WTC11 (cell line): ENCODE measurements around the gene PEX6. TPM values are rescaled to one million over a fixed set of nuclear protein-coding genes. Genes with fewer than 3 reads are reported as not detected.

ENCODE experiments used
- ETV6 ChIP-seq: sonication (generic); formaldehyde crosslinking; IDR thresholded peaks from 2 replicates; pipeline ENCODE4 v1.8.1; 2022; ENCODE audit warnings: mild to moderate bottlenecking, missing genetic modification reagents
- FOXJ3 ChIP-seq: sonication (generic); formaldehyde crosslinking; IDR thresholded peaks from 2 replicates; pipeline ENCODE4 v1.9.0; 2021; ENCODE audit warnings: missing genetic modification reagents, mild to moderate bottlenecking, borderline replicate concordance
- GABPB1 ChIP-seq: sonication (generic); formaldehyde crosslinking; IDR thresholded peaks from 2 replicates; pipeline ENCODE4 v1.8.1; 2023; ENCODE audit warnings: mild to moderate bottlenecking, missing genetic modification reagents
- NFE2L1 ChIP-seq: sonication (generic); formaldehyde crosslinking; IDR thresholded peaks from 2 replicates; pipeline ENCODE4 v1.8.1; 2023; ENCODE audit warnings: missing genetic modification reagents
- RELA ChIP-seq: sonication (generic); formaldehyde crosslinking; IDR thresholded peaks from 2 replicates; pipeline ENCODE4 v1.8.1; 2022; ENCODE audit warnings: missing genetic modification reagents, mild to moderate bottlenecking, borderline replicate concordance
- SMAD4 ChIP-seq: sonication (generic); formaldehyde crosslinking; IDR thresholded peaks from 2 replicates; pipeline ENCODE4 v1.8.0; 2022; ENCODE audit warnings: mild to moderate bottlenecking, missing genetic modification reagents
- SP1 ChIP-seq: sonication (generic); formaldehyde crosslinking; conservative IDR thresholded peaks from 2 replicates; pipeline ENCODE4 v1.8.1; 2022; ENCODE audit warnings: missing genetic modification reagents
- TEAD1 ChIP-seq: sonication (generic); formaldehyde crosslinking; IDR thresholded peaks from 2 replicates; pipeline ENCODE4 v1.8.0; 2022; ENCODE audit warnings: mild to moderate bottlenecking, missing genetic modification reagents
- ZNF121 ChIP-seq: sonication (generic); formaldehyde crosslinking; IDR thresholded peaks from 2 replicates; pipeline ENCODE4 v1.8.0; 2023; ENCODE audit warnings: missing genetic modification reagents
- total RNA-seq: library from RNA; stranded (reverse); gene quantifications from 3 replicates; pipeline ENCODE4 v1.2.3, GENCODE V29; 2021
- TF ChIP-seq, protein P1 (sequence below): fragments of 200-600 bp; IDR thresholded peaks from 2 replicates; pipeline ENCODE4 v1.8.0; 2022; ENCODE audit warnings: antibody characterized with exemption
- TF ChIP-seq, protein P2 (sequence below): sonication (generic); formaldehyde crosslinking; IDR thresholded peaks from 2 replicates; pipeline ENCODE4 v1.8.0; 2023; ENCODE audit warnings: missing genetic modification reagents, mild to moderate bottlenecking, borderline replicate concordance
- TF ChIP-seq, protein P3 (sequence below): sonication (generic); formaldehyde crosslinking; IDR thresholded peaks from 2 replicates; pipeline ENCODE4 v1.8.1; 2022; ENCODE audit warnings: mild to moderate bottlenecking, missing genetic modification reagents, moderate library complexity, borderline replicate concordance
- TF ChIP-seq, protein P4 (sequence below): fragments of 250-450 bp; sonication (Bioruptor Pico); conservative IDR thresholded peaks from 2 replicates; pipeline ENCODE4 v1.9.0; 2021; ENCODE audit warnings: mild to moderate bottlenecking
- TF ChIP-seq, protein P5 (sequence below): sonication (generic); formaldehyde crosslinking; IDR thresholded peaks from 2 replicates; pipeline ENCODE4 v1.8.0; 2022; ENCODE audit warnings: mild to moderate bottlenecking, missing genetic modification reagents
- TF ChIP-seq, protein P6 (sequence below): sonication (generic); formaldehyde crosslinking; conservative IDR thresholded peaks from 2 replicates; pipeline ENCODE4 v1.8.1; 2022; ENCODE audit warnings: mild to moderate bottlenecking, missing genetic modification reagents
- TF ChIP-seq, protein P7 (sequence below): sonication (generic); formaldehyde crosslinking; IDR thresholded peaks from 2 replicates; pipeline ENCODE4 v1.8.0; 2022; ENCODE audit warnings: mild to moderate bottlenecking, missing genetic modification reagents
- TF ChIP-seq, protein P8 (sequence below): fragments of 250-450 bp; sonication (Bioruptor Pico); IDR thresholded peaks from 2 replicates; pipeline ENCODE4 v1.9.0; 2021; ENCODE audit warnings: moderate library complexity, mild to moderate bottlenecking, inconsistent platforms, borderline replicate concordance
- TF ChIP-seq, protein P9 (sequence below): fragments of 250-450 bp; sonication (Bioruptor Pico); IDR thresholded peaks from 2 replicates; pipeline ENCODE4 v1.9.0; 2021; ENCODE audit warnings: mild to moderate bottlenecking, borderline replicate concordance
- TF ChIP-seq, protein P10 (sequence below): sonication (generic); formaldehyde crosslinking; IDR thresholded peaks from 2 replicates; pipeline ENCODE4 v1.8.0; 2022; ENCODE audit warnings: mild to moderate bottlenecking, missing genetic modification reagents

The PEX6 gene
- total RNA-seq, 1 experiment from 2014 or later, result 8.2 TPM

DNA sequence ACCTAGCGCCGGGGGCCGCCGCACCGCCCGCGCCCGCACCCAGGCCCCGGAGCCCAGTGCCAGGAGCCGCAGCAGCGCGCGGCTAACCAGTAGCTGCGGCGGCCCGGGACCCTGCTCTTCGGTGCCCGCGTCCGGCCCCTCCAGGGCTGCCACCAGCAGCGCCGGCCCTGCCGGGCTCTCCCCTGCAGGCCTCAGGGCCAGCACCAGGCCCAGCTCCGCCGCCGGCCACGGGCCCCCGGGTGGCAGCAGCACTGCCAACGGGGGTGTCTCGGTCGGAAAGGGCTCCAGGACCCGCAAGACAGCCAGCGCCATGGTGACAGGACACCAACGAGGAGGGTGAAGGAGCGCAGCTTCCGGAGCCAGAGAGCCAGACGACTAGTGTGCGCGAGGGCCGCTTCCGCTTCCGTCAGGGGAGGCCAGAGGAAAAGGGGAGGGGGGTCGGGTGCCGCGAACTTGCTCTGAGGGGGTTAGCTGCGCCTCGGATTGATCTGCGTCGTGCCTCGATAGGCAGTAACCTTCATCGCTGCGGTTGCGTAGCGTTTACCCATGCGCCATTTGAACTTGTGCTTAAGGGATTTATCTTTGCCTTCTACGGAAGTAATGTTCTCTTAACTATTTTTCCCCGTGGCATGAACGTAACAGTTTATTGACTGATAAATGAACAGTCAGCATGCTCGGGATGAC is at the start of gene PEX6 (continued):
- TF ChIP-seq, protein P1, sequence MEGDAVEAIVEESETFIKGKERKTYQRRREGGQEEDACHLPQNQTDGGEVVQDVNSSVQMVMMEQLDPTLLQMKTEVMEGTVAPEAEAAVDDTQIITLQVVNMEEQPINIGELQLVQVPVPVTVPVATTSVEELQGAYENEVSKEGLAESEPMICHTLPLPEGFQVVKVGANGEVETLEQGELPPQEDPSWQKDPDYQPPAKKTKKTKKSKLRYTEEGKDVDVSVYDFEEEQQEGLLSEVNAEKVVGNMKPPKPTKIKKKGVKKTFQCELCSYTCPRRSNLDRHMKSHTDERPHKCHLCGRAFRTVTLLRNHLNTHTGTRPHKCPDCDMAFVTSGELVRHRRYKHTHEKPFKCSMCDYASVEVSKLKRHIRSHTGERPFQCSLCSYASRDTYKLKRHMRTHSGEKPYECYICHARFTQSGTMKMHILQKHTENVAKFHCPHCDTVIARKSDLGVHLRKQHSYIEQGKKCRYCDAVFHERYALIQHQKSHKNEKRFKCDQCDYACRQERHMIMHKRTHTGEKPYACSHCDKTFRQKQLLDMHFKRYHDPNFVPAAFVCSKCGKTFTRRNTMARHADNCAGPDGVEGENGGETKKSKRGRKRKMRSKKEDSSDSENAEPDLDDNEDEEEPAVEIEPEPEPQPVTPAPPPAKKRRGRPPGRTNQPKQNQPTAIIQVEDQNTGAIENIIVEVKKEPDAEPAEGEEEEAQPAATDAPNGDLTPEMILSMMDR, result no peak
- TF ChIP-seq, protein P2, sequence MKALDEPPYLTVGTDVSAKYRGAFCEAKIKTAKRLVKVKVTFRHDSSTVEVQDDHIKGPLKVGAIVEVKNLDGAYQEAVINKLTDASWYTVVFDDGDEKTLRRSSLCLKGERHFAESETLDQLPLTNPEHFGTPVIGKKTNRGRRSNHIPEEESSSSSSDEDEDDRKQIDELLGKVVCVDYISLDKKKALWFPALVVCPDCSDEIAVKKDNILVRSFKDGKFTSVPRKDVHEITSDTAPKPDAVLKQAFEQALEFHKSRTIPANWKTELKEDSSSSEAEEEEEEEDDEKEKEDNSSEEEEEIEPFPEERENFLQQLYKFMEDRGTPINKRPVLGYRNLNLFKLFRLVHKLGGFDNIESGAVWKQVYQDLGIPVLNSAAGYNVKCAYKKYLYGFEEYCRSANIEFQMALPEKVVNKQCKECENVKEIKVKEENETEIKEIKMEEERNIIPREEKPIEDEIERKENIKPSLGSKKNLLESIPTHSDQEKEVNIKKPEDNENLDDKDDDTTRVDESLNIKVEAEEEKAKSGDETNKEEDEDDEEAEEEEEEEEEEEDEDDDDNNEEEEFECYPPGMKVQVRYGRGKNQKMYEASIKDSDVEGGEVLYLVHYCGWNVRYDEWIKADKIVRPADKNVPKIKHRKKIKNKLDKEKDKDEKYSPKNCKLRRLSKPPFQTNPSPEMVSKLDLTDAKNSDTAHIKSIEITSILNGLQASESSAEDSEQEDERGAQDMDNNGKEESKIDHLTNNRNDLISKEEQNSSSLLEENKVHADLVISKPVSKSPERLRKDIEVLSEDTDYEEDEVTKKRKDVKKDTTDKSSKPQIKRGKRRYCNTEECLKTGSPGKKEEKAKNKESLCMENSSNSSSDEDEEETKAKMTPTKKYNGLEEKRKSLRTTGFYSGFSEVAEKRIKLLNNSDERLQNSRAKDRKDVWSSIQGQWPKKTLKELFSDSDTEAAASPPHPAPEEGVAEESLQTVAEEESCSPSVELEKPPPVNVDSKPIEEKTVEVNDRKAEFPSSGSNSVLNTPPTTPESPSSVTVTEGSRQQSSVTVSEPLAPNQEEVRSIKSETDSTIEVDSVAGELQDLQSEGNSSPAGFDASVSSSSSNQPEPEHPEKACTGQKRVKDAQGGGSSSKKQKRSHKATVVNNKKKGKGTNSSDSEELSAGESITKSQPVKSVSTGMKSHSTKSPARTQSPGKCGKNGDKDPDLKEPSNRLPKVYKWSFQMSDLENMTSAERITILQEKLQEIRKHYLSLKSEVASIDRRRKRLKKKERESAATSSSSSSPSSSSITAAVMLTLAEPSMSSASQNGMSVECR (CRISPR knock-in tag), result peak; percentile 46; the same call in 1 of the 2 replicates
- TF ChIP-seq SMAD4 (CRISPR knock-in tag), result 0 out of 2 replicates have a peak, but pooled peaks have one; percentile 7
- TF ChIP-seq ETV6 (CRISPR knock-in tag), result peak; percentile 75
- TF ChIP-seq, protein P3, sequence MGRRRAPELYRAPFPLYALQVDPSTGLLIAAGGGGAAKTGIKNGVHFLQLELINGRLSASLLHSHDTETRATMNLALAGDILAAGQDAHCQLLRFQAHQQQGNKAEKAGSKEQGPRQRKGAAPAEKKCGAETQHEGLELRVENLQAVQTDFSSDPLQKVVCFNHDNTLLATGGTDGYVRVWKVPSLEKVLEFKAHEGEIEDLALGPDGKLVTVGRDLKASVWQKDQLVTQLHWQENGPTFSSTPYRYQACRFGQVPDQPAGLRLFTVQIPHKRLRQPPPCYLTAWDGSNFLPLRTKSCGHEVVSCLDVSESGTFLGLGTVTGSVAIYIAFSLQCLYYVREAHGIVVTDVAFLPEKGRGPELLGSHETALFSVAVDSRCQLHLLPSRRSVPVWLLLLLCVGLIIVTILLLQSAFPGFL (CRISPR knock-in tag), result no peak
- TF ChIP-seq, protein P4, sequence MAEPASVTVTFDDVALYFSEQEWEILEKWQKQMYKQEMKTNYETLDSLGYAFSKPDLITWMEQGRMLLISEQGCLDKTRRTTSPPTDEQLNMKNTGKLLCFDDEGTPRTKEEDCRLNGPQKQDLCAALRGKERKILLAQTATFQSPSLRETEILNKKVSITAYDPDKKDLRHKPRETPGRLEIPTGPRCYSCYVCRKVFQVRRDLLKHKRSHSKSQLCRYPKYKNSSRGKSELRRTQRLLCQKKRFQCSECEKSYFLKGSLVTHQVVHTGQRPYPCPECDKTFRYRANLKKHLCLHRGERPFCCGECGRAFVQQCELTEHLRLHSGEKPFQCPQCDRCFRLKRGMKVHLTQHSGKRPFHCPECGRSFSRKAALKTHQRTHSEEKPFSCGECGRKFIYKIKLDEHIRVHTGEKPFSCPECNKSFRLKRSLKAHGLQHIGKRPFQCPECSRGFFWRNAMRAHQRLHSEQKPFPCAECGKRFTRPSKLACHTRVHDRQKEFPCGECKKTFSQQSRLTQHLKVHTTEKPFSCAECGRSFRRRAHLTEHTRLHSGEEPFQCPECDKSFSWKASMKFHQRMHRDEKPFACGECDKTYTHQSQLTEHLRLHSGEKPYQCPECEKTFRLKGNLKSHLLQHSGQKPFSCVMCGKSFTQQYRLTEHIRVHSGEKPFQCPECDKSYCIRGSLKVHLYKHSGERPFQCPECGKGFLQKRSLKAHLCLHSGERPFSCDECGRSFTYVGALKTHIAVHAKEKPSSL (CRISPR knock-in tag), result no peak
- TF ChIP-seq, protein P5, sequence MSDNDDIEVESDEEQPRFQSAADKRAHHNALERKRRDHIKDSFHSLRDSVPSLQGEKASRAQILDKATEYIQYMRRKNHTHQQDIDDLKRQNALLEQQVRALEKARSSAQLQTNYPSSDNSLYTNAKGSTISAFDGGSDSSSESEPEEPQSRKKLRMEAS (CRISPR knock-in tag), result peak; percentile 81
- TF ChIP-seq, protein P6, sequence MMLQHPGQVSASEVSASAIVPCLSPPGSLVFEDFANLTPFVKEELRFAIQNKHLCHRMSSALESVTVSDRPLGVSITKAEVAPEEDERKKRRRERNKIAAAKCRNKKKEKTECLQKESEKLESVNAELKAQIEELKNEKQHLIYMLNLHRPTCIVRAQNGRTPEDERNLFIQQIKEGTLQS (CRISPR knock-in tag), result no peak
- TF ChIP-seq GABPB1, result peak; percentile 55; the same call in 1 of the 2 replicates
- TF ChIP-seq, protein P7, sequence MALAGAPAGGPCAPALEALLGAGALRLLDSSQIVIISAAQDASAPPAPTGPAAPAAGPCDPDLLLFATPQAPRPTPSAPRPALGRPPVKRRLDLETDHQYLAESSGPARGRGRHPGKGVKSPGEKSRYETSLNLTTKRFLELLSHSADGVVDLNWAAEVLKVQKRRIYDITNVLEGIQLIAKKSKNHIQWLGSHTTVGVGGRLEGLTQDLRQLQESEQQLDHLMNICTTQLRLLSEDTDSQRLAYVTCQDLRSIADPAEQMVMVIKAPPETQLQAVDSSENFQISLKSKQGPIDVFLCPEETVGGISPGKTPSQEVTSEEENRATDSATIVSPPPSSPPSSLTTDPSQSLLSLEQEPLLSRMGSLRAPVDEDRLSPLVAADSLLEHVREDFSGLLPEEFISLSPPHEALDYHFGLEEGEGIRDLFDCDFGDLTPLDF (CRISPR knock-in tag), result no peak
- no peak for TF ChIP-seq FOXJ3
- TF ChIP-seq, protein P8, sequence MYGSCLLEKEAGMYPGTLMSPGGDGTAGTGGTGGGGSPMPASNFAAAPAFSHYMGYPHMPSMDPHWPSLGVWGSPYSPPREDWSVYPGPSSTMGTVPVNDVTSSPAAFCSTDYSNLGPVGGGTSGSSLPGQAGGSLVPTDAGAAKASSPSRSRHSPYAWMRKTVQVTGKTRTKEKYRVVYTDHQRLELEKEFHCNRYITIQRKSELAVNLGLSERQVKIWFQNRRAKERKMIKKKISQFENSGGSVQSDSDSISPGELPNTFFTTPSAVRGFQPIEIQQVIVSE (CRISPR knock-in tag), result no peak
- TF ChIP-seq NFE2L1 (CRISPR knock-in tag), result no peak
- no peak for TF ChIP-seq ZNF121
- 0 out of 2 replicates have a peak, but pooled peaks have one; percentile 30 for TF ChIP-seq TEAD1 (CRISPR knock-in tag)
- TF ChIP-seq, protein P9, sequence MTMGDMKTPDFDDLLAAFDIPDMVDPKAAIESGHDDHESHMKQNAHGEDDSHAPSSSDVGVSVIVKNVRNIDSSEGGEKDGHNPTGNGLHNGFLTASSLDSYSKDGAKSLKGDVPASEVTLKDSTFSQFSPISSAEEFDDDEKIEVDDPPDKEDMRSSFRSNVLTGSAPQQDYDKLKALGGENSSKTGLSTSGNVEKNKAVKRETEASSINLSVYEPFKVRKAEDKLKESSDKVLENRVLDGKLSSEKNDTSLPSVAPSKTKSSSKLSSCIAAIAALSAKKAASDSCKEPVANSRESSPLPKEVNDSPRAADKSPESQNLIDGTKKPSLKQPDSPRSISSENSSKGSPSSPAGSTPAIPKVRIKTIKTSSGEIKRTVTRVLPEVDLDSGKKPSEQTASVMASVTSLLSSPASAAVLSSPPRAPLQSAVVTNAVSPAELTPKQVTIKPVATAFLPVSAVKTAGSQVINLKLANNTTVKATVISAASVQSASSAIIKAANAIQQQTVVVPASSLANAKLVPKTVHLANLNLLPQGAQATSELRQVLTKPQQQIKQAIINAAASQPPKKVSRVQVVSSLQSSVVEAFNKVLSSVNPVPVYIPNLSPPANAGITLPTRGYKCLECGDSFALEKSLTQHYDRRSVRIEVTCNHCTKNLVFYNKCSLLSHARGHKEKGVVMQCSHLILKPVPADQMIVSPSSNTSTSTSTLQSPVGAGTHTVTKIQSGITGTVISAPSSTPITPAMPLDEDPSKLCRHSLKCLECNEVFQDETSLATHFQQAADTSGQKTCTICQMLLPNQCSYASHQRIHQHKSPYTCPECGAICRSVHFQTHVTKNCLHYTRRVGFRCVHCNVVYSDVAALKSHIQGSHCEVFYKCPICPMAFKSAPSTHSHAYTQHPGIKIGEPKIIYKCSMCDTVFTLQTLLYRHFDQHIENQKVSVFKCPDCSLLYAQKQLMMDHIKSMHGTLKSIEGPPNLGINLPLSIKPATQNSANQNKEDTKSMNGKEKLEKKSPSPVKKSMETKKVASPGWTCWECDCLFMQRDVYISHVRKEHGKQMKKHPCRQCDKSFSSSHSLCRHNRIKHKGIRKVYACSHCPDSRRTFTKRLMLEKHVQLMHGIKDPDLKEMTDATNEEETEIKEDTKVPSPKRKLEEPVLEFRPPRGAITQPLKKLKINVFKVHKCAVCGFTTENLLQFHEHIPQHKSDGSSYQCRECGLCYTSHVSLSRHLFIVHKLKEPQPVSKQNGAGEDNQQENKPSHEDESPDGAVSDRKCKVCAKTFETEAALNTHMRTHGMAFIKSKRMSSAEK, result no peak
- TF ChIP-seq, protein P10, sequence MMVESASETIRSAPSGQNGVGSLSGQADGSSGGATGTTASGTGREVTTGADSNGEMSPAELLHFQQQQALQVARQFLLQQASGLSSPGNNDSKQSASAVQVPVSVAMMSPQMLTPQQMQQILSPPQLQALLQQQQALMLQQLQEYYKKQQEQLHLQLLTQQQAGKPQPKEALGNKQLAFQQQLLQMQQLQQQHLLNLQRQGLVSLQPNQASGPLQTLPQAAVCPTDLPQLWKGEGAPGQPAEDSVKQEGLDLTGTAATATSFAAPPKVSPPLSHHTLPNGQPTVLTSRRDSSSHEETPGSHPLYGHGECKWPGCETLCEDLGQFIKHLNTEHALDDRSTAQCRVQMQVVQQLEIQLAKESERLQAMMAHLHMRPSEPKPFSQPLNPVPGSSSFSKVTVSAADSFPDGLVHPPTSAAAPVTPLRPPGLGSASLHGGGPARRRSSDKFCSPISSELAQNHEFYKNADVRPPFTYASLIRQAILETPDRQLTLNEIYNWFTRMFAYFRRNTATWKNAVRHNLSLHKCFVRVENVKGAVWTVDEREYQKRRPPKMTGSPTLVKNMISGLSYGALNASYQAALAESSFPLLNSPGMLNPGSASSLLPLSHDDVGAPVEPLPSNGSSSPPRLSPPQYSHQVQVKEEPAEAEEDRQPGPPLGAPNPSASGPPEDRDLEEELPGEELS (CRISPR knock-in tag), result no peak
- peak; percentile 61; the same call in 1 of the 2 replicates for TF ChIP-seq SP1 (CRISPR knock-in tag)
- TF ChIP-seq RELA (CRISPR knock-in tag), result no peak
